ENCODE results near the gene MILR1.
"Not testable (repeated sequence)": the region's sequence is repeated elsewhere in the genome, so short reads cannot be mapped to it uniquely, and the experiment has no call there.

MILR1 gene

DNA sequence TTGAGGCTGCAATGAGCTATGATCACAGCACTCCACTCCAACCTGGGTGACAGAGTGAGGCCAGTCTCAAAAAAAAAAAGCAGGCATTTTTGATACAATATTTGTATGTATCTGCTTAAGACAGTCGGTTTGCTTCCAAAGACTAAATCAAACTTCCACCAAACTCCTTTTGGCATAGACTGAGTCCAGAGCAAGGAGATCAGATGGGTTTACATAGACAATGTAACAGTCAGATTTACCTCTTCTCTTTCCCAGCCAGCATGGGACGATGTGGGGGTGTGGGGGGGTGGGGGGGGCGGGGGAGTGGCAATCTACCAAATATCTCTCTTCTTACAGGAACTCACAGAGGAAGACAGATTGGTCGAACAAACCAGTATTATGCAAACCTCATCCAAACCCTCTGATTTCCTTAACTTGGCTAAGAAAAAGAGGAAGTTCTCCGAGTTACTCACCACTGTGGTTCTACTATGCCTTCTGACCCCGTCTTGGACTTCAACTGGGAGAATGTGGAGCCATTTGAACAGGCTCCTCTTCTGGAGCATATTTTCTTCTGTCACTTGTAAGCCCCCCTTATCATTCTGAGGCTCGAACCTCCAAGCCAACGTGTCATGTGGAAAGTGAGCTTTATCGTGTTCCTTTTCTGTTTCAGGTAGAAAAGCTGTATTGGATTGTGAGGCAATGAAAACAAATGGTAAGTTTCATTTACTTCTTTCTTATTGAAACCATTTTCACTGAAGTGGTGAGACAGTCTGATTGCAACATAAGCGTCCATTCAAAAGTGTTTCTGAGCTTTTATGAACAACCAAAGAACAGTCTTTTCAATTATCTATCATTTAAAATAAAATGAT lies at the start of gene MILR1:
MILR1 (plus strand) TSS at position 451 of the 848 bp plus-strand sequence; CDS start at position 505, 54 bp downstream.
- peak; percentile 80 for DNase-seq (ENCODE audit: low read depth)

GRCh38 chr17:64399767-64400156 lies 49.2 kb upstream of the MILR1 start:
- no peak for DNase-seq (ENCODE audit: low read depth)

DNA sequence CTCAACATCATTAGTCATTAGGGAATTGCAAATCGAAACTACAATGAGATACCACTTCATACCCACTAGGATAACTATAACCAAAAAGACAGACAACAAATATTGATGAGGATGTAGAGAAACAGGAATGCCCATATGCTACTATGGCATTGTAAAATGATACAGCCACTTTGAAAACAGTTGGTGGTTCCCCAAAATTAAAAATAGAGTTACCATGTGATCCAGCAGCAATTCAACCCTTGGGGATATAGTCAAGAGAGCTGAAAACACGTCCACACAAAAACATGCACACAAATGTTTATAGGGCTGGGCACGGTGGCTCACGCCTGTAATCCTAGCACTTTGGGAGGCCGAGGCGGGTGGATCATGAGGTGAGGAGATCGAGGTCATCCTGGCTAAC lies 48.3 kb upstream of the MILR1 start:
- DNase-seq (ENCODE audit: low read depth) = no peak

DNA sequence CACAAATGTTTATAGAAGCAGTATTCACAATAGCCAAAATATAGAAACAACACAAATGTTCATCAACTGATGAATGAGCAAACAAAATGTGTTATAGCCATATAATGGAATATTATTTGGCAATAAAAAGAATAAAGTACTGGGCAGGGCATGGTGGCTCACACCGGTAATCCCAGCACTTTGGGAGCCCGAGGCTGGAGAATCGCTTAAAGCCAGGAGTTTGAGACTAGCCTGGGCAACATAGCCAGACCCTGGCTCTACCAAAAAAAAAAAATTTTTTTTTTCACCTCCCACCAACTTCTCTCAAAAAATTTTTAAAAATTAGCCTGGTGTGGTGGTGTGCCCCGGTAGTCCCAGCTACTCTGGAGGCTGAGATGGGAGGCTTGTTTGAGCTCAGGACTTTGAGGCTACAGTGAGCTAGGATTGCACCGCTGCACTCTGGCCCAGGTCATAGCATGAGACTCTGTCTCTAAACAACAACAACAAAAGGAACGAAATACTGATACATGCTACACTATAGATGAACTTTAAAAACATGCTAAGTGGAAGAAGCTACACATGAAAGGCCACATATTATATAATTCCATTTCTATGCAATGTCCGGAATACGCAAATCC lies 47.6 kb upstream of the MILR1 start:
- DNase-seq (ENCODE audit: low read depth) = no peak

DNA sequence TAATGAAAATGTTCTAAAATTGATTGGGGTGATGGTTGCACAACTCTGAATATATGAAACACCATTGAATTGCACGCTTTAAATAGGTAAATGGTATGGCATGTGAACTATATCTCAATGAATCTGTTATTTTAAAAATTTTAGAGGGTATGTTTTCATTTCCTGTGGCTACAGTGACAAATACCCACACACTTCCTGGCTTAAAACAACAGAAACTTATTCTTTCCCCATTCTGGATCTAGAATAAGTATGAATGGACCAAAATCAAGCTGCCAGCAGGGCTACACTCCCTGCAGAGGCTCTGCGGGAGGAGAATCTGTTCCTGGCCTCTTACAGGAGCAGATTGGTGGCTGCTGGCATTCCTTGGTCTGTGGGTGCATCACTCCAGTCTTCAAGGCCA lies 47.0 kb upstream of the MILR1 start:
- no peak for DNase-seq (ENCODE audit: low read depth)

- no peak for DNase-seq (ENCODE audit: low read depth)
Measured at GRCh38 chr17:64402469-64402868, 46.4 kb upstream of the MILR1 start.

- no peak for DNase-seq (ENCODE audit: low read depth)
Measured at GRCh38 chr17:64403881-64404460, 44.9 kb upstream of the MILR1 start.

GRCh38 chr17:64406321-64407200 lies 42.4 kb upstream of the MILR1 start:
- no peak for DNase-seq (ENCODE audit: low read depth)

DNA sequence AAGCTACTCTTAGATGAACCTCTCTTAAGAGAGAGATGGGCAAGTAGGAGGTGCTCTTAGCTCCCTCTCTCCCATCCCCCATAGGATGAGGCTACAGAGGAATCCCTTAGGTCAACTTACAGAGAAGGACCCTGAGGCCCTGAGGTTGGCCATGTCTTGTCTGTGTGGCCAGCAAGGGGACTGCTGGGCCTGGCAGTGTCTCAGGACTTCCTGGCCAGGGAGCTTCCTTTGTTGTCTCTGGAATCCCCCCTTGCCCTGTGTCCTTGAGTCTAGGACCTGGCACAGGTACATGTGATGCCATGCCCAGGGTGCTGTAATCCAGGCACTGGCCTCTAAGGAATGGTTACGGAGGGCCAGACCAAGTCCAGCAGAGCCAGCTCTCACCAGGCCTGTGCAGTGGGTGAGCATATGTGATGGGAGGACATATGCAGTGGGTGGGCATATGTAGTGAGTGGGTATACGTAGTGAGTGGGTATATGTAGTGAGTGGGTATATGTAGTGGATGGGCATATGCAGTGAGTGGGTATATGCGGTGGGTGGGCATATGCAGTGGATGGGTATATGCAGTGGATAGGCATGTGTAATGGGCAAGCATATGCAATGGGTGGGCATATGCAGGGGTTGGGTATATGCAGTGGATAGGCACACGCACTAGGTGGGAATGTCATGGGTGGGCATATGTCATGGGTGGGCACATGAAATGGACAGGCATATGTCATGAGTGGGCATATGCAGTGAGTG lies 38.0 kb upstream of the MILR1 start:
- DNase-seq (ENCODE audit: low read depth) = no peak

DNA sequence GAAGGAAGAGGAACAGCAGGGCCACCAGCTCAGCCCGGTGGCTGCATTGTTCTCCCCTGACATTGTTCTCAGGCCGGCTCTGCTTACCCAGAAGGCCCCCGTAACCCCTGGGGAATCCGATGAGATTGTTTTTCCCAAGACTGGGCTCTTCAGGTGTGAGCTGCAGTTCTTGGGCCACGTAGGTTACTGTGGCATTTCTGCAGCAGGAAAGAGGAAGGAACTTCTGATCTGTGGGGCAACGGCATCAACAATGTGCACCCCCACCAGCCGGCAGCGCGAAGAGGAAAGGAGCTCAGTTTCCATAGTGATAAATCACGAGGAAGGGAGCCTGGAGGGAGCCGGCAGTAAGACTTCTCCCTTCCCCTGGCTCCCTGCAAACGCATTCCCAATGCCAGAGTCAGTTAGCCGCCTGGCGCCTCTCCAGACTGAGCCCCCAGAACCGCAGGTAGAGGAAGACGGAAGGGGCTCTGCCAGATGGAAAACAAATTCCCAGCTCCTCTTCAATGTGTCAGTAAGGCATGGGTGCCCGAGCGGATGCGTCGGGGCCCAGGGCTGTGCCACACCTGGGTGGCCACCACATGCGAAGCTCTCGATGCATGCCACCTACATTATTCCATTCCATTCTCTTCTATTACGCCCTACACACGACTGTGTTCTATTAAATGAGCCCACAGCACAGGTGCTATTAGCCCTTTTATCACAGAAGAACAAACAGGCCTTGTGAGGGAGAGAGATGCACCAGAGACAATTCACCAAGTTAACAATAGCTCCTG lies 36.7 kb upstream of the MILR1 start:
- no peak for DNase-seq (ENCODE audit: low read depth)

GRCh38 chr17:64412944-64413381 lies 36.0 kb upstream of the MILR1 start:
- DNase-seq (ENCODE audit: low read depth) = no peak

GRCh38 chr17:64413513-64413912 lies 35.4 kb upstream of the MILR1 start:
- no peak for DNase-seq (ENCODE audit: low read depth)

- DNase-seq (ENCODE audit: low read depth) = peak; percentile 24
Measured at GRCh38 chr17:64418506-64419339, 30.2 kb upstream of the MILR1 start.

- DNase-seq (ENCODE audit: low read depth) = peak; percentile 37
Measured at GRCh38 chr17:64420143-64420670, 28.7 kb upstream of the MILR1 start.

DNA sequence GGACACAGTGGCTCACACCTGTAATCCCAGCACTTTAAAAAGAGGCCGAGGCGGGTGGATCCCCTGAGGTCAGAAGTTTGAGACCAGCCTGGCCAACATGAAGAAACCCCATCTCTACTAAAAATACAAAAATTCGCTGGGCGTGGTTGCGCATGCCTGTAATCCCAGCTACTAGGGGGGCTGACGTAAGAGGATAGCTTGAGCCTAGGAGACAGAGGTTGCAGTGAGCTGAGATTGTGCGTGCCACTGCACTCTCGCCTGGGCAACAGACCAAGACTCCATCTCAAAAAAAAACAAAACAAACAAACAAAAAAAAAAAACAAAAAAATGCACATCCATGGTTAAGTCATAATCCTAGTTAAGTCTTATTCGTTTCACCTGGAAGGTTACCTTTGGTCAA lies 26.8 kb upstream of the MILR1 start:
- not testable (repeated sequence) for DNase-seq (ENCODE audit: low read depth)

DNA sequence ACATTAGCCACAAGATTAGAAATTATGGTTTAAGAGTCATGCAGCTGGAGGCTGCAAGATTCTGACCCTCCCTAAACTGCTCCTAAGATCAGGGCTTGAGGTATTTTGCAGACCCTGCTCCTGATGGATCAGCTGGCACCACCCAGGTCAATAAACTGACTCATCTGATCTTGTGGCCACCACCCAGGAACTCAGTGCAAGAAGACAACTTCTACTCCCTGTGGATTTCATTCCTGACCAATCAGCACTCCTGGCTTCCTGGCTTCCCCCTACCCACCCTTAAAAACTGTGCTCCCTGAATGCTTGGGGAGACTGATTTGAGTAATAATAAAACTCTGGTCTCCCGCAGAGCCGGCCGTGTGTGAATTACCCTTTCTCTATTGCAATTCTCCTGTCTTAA lies 25.0 kb upstream of the MILR1 start:
- DNase-seq (ENCODE audit: low read depth) = no peak

GRCh38 chr17:64424324-64424849 lies 24.5 kb upstream of the MILR1 start:
- DNase-seq (ENCODE audit: low read depth) = no peak

DNA sequence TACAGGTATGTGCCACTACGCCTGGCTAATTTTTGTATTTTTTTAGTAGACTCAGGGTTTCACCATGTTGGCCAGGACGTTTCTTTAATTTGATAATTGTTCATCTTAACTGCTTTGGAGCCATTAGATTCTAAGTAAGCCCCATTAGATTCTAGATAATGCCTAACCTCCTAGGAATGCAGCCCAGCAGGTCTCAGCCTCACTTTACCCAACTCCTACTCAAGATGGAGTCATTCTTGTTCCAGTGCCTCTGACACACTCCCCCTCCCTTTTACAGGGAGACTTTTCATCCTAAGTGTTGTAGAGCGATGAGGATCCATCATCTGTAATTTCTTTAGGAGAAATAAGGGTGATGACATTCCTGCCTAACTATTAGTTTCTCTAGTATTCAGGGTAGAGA lies 23.7 kb upstream of the MILR1 start:
- no peak for DNase-seq (ENCODE audit: low read depth)

GRCh38 chr17:64426596-64426995 lies 22.3 kb upstream of the MILR1 start:
- DNase-seq (ENCODE audit: low read depth) = no peak

Measured in GM04503 (cell line).